ENCODE measurements around the gene DBH.

DNA sequence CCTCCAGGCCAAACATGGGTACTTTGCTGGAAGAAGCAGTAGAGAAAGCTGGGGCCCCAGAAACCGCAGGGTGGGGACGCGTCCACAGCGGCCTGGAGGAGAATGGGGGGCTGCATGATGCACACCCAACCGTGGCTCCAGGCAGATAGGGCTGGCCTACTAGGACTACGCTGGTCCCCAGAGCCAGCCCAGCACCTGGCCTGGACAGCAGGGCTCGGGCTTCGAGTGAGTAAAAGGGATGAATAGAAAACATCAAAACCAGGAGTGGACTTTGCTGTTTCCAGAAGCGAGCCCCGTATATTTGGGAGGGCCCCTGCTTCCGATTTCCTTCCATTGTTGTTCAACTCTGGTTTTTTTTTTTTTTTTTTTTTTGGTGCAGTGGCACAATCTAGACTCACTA, 30.7 kb downstream of the DBH start:
- TF ChIP-seq, protein P1, sequence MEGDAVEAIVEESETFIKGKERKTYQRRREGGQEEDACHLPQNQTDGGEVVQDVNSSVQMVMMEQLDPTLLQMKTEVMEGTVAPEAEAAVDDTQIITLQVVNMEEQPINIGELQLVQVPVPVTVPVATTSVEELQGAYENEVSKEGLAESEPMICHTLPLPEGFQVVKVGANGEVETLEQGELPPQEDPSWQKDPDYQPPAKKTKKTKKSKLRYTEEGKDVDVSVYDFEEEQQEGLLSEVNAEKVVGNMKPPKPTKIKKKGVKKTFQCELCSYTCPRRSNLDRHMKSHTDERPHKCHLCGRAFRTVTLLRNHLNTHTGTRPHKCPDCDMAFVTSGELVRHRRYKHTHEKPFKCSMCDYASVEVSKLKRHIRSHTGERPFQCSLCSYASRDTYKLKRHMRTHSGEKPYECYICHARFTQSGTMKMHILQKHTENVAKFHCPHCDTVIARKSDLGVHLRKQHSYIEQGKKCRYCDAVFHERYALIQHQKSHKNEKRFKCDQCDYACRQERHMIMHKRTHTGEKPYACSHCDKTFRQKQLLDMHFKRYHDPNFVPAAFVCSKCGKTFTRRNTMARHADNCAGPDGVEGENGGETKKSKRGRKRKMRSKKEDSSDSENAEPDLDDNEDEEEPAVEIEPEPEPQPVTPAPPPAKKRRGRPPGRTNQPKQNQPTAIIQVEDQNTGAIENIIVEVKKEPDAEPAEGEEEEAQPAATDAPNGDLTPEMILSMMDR (IDR thresholded peaks at IDR 0.05), result no peak
- no peak for TF ChIP-seq POLR2A (IDR thresholded peaks at IDR 0.05)

Data from esophagus squamous epithelium (tissue), 4 donors.